Esophagus squamous epithelium (tissue), 5 donors: ENCODE results near the gene GLG1. TPM values are rescaled to one million over a fixed set of nuclear protein-coding genes. Genes with fewer than 3 reads are reported as not detected.

Experiments used
- DNase-seq: peaks from one replicate; lab custom pipeline; 2025; lab: John Stamatoyannopoulos, UW
- H3K27ac ChIP-seq, 4 donors: fragments of 200-600 bp; sonication (generic); one replicate each; pipeline ENCODE4 v1.5.1; 2016 to 2019; ENCODE audit warnings: mild to moderate bottlenecking in 1 of 4
- H3K27me3 ChIP-seq, 4 donors: fragments of 200-600 bp; sonication (generic); 1 replicate in 3 of 4; 2 replicates in 1 of 4; pipeline versions ENCODE4 v1.5.1 to v1.6.0; 2017 to 2021; ENCODE audit warnings: antibody characterized with exemption in 1 of 4
- H3K36me3 ChIP-seq, 3 donors: fragments of 200-600 bp; sonication (generic); one replicate each; pipeline ENCODE4 v1.5.1; 2016 to 2019
- H3K4me1 ChIP-seq, 3 donors: fragments of 200-600 bp; sonication (generic); one replicate each; pipeline ENCODE4 v1.5.1; 2017 to 2019
- H3K4me3 ChIP-seq, 4 donors: fragments of 200-600 bp; sonication (generic); 1 replicate in 3 of 4; 2 replicates in 1 of 4; pipeline ENCODE4 v1.5.1; 2016 to 2019; ENCODE audit warnings: mild to moderate bottlenecking in 2 of 4, moderate library complexity in 1 of 4
- H3K9me3 ChIP-seq, 3 donors: fragments of 200-600 bp; sonication (generic); one replicate each; pipeline ENCODE4 v1.5.1; 2016 to 2019
- CTCF ChIP-seq, 6 experiments: fragments of 450-650 bp in 4 of 6; fragments of 200-600 bp in 2 of 6; sonication (generic) in 2 of 6; IDR thresholded peaks; one replicate each; pipeline ENCODE4 v1.5.1; 2016 to 2019; ENCODE audit warnings: antibody characterized with exemption in 6 of 6, mild to moderate bottlenecking in 4 of 6, moderate library complexity in 4 of 6
- POLR2A ChIP-seq, 4 donors: fragments of 450-650 bp; IDR thresholded peaks; one replicate each; pipeline ENCODE4 v1.6.1; 2017; ENCODE audit warnings: antibody characterized with exemption in 4 of 4, mild to moderate bottlenecking in 4 of 4, moderate library complexity in 3 of 4
- WGBS, 2 donors: methylation state at CpG; one replicate each; pipeline ENCODE4 v1.1.5; 2018; 5-methylcytosine and 5-hydroxymethylcytosine counted together
- intact Hi-C: fragments of 100-400 bp; cut with DNase I; formaldehyde crosslinking; loops from one replicate; pipeline ENCODE4 v1.15.0; 2022
- total RNA-seq, 4 donors: library from RNA; depleted of rRNA; stranded (reverse); fragments of >200 nt; gene quantifications; one replicate each; pipeline ENCODE4 v1.1.0, GENCODE V29; 2016
- donor health status: DM: yes; HTN: yes; CAD: no.

Gene GLG1
- total RNA-seq, 4 donors from 2014 or later: 59.2 to 71.9 (median 60.8) TPM

GRCh38 chr16:74499114-74499513, 107.8 kb downstream of the GLG1 start:
- no peak for DNase-seq
- Histone ChIP-seq H3K27me3 (no peaks in the 10 kb centered on the region), H3K27ac (no peak overlapping the region), H3K4me1 (no peaks in the 10 kb centered on the region), H3K4me3 (no peak overlapping the region), H3K36me3 (peaks cover 0 to 53% (median 13%) of the 10 kb centered on the region in 3 donors), H3K9me3 (no peaks in the 10 kb centered on the region)
- intact Hi-C loops: no loop called here
- TF ChIP-seq POLR2A (IDR thresholded peaks at IDR 0.05): no peak
- no peak for TF ChIP-seq CTCF (IDR thresholded peaks at IDR 0.05)

GRCh38 chr16:74497761-74498160, 109.2 kb downstream of the GLG1 start:
- intact Hi-C loops: no loop called here
- no peak for TF ChIP-seq POLR2A (IDR thresholded peaks at IDR 0.05)
- no peak for TF ChIP-seq CTCF (IDR thresholded peaks at IDR 0.05)

GRCh38 chr16:74496054-74496453, 110.9 kb downstream of the GLG1 start:
- peaks cover 0 to 63% (median 10%) of the 10 kb centered on the region in 3 donors for H3K36me3 ChIP-seq

More at GRCh38 chr16:74497761-74498160, 109.2 kb downstream of the GLG1 start:
- DNase-seq: no peak
- peaks cover 0 to 57% (median 11%) of the 10 kb centered on the region in 3 donors for H3K36me3 ChIP-seq
- 66 to 84% methylated on average over 3 of the region's 3 CpGs for WGBS, 2 donors
- no peak overlapping the region for H3K27ac ChIP-seq
- no peak overlapping the region for H3K4me3 ChIP-seq
- H3K27me3 ChIP-seq: no peaks in the 10 kb centered on the region
- no peaks in the 10 kb centered on the region for H3K9me3 ChIP-seq
- H3K4me1 ChIP-seq: no peaks in the 10 kb centered on the region

GRCh38 chr16:74492976-74493375, 113.9 kb downstream of the GLG1 start:
- H3K27me3 ChIP-seq: no peaks in the 10 kb centered on the region
- DNase-seq: no peak
- intact Hi-C loops: no loop called here
- H3K36me3 ChIP-seq: peaks cover 0 to 82% (median 10%) of the 10 kb centered on the region in 3 donors
- H3K27ac ChIP-seq: no peak overlapping the region
- TF ChIP-seq CTCF (IDR thresholded peaks at IDR 0.05): no peak
- no peak for TF ChIP-seq POLR2A (IDR thresholded peaks at IDR 0.05)
- H3K4me1 ChIP-seq: peaks cover 0 to 3% (median 0%) of the 10 kb centered on the region in 3 donors
- 94 to 98% methylated on average over 10 of the region's 10 CpGs for WGBS, 2 donors
- no peak overlapping the region for H3K4me3 ChIP-seq
- H3K9me3 ChIP-seq: no peaks in the 10 kb centered on the region

More at GRCh38 chr16:74496054-74496453, 110.9 kb downstream of the GLG1 start:
- Histone ChIP-seq H3K27me3 (no peaks in the 10 kb centered on the region), H3K9me3 (no peaks in the 10 kb centered on the region), H3K27ac (no peak overlapping the region), H3K4me1 (no peaks in the 10 kb centered on the region), H3K4me3 (no peak overlapping the region)
- WGBS, 2 donors: 93 to 100% methylated on average over 3 of the region's 3 CpGs
- TF ChIP-seq CTCF (IDR thresholded peaks at IDR 0.05) (no peak), POLR2A (IDR thresholded peaks at IDR 0.05) (no peak)
- no peak for DNase-seq
- intact Hi-C loops: no loop called here

- Histone ChIP-seq H3K4me1 (peaks cover 0 to 35% (median 4%) of the 10 kb centered on the region in 3 donors), H3K4me3 (no peak overlapping the region), H3K9me3 (no peaks in the 10 kb centered on the region), H3K27me3 (no peaks in the 10 kb centered on the region), H3K27ac (no peak overlapping the region), H3K36me3 (peaks cover 0 to 75% (median 4%) of the 10 kb centered on the region in 3 donors)
- WGBS, 2 donors: 73 to 85% methylated on average over 9 of the region's 9 CpGs
- TF ChIP-seq POLR2A (IDR thresholded peaks at IDR 0.05): no peak
- no peak for TF ChIP-seq CTCF (IDR thresholded peaks at IDR 0.05)
- intact Hi-C loops: no loop called here
- DNase-seq: no peak
Measured at GRCh38 chr16:74487634-74488495, 119.0 kb downstream of the GLG1 start.
